EH (cell line): ENCODE measurements around the gene FAM171A1.

Experiments used
- DNase-seq: peaks from one replicate; pipeline ENCODE4 v3.0.0-alpha.2; 2015; ENCODE audit warnings: low read depth

FAM171A1 gene

DNA sequence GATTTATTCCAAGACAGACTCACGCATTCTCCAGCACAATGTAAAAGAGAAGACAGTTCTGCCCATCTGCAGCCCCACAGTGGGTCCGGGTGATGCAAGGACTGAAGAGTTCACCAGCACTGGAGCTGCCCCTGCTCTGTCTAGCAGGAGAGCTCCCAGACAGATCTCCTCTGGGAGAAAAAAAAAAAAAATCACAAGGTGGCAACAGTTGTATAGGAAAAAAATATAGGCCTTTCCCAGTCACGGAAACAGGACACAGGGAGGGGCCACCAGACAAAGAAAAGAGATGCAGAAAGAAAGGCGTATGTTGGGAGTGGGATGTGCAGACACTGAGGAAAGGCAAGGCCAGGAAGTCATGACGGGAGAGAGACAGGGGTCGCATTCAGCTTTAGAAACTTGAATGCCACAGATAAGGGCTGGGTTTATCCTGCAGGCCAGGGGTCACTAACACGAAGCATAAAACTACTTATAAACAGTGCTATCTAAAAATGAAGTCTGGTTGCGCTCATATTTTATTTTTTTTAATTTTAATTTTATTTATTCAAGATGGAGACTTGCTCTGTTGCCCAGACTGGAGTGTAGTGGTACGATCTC is 54.1 kb downstream of the FAM171A1 start:
- DNase-seq = no peak

DNA sequence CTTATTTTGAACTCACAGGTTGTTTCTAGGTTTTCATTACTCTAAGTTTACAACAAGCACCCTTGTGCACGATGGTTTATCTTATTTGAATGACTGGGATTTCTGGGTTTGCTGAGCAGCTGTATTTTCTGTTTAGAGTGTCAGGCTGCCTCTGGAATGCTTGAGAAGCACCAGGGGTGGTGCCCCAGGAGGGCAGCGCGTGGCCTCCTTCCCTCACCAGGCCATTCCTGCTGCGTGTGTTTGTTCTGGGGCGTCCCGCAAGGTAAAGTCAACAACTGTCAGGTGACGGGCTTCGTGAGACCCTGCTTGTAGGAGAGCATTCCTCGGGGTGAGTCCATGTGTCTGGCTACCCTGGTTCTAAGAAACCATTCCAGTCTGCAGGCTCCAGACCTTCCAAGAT is 54.9 kb downstream of the FAM171A1 start:
- no peak for DNase-seq

DNA sequence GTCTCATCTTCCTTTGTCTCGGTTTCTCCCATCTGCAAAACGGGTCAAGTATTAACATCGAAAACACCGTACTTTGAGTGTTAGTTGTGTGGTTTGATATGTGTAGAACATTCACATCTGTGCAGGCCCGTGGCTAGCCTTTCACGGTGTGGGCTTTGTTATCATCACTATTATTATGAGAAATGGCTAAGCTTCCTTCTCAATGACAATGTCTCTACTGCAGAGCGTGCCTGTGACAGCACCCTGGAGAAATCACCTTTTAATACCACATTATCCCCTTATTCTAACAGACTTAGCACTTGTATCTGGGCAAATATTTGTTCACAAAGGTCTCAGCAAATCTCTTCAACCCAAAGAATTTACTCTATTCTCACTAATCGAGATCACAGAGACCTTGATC is 55.8 kb downstream of the FAM171A1 start:
- no peak for DNase-seq

DNA sequence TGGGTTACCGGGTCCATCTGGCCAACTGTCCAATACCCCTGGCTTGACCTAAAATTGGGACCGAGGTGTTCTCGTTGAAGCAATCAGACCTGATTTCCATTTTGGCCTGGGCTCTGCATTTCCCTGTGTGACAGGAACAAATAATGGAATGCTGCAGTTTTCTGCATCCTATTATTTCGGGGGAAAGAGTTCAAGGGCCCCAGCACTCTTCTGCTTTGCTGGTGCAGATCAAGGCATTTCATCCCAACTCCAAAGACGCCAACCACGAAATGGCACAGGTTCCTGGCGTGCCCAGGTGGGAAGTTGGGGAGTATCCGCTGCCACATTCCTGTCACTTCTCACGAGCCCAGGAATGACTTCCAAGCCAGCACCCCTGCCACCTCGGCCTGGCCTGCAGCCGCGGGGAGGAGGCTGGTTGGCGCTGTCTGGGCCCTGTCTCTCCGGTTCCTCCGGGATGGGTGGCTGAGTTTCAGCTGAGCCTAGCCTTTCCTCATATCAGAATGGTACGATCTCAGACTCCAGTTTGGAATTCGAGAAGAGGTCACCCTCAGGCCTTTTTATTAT is 56.5 kb downstream of the FAM171A1 start:
- DNase-seq = no peak

DNA sequence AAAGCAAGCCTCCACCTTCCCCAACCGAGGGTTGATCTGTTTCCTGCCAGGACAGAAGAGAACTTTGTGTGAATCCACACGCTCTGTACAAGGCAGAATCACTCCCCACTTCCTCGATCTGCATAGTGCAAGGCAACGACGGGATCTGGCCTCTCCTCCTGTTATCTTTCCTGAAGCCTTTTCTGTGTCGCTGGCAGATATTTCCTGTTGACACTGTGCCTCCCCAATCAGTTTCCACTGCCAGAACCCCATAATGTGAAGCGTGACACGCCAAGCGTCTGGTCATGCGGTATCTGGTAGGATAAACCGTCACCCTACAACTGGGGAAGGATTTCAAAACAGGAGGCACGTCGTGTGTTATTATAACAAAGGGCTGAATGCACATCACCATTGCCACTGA is 57.2 kb downstream of the FAM171A1 start:
- DNase-seq = no peak

DNA sequence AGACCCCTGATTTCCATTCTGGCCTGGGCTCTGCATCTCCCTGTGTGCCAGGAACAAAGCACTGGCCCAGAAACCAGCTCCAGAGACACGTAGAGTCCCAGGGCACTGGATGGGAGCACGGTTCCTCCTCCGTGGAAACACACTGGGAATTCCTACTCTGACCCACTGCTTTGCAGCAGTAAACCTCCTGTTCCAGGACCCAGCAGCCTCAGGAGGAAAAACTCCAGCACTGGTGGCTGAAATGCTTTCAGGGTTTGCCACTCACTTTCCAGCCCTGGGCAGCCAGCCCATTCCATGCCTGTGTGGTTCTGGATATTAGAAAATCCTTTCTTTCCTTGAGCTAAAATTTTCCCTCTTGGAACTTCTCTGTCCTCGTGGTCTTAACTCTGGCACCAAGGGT is 58.0 kb downstream of the FAM171A1 start:
- no peak for DNase-seq

DNA sequence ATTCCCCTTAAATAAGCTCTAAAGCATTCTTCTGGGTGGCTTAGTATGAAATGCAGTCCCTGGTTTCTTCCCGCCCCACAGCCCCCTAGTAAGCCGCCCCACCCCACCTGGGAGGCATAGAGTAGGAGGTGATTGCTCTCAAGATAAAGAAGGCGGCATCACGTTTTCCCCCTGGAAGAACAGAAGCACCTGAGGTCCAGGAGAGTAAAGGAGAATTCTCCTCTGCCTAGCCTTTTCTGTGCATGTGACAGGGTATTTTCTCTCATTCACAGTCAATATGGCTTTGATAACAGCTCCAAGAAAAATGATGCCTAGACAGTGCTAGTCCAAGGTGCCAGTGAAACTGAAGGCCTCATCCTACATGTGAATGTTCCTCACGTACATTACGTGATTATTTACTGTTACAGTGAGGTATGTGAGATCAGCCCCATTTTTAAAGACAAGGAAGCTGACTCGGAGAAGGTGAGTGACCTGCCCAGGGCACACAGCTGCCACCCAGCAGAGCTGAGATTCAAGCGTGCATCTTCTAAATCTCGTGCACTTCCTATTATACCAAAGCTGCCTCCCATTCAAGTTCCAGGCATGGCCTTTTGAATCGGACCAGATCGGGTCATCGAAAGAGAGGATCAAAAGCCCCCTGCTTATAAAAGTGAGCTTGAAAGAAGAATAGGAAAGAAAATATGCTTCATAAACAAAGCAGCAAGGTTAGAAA is 59.4 kb downstream of the FAM171A1 start:
- no peak for DNase-seq

DNA sequence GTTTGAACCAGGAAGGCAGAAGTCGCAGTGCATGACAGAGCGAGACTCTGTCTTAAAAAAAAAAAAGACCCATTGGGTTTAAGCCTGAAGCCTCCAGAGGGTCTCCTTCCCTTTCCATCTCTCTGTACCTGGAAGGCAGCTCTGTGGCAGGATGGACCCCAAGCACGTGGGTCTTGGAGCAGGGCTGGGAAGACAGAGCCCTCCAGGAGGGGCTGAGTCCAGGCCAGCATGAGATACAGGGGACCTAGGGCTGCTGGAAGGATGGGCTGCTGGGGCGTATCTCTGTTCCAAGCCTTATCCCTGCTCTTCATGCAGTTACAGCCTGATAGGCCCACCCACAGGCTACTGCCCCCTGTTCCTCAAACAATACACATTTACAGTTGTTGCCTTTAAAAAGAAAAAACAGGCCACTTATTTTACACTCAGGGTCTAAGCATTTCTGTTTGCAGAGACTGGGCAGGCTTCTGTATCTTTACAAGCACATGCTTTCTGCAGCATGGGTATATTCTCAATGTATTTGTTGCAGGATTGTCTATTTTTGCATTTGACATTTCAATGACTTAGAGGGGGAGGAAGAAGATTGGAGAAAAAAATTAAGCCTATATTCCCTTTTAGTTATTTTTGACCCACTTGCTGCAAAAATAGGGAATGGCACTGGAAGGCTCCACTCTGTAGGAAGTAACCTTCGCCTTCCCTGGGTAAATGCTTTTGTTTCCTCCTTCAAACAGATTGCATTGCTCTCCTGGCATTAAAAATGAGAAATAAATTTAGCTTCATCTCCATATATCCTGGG is 60.1 kb downstream of the FAM171A1 start:
- no peak for DNase-seq

DNA sequence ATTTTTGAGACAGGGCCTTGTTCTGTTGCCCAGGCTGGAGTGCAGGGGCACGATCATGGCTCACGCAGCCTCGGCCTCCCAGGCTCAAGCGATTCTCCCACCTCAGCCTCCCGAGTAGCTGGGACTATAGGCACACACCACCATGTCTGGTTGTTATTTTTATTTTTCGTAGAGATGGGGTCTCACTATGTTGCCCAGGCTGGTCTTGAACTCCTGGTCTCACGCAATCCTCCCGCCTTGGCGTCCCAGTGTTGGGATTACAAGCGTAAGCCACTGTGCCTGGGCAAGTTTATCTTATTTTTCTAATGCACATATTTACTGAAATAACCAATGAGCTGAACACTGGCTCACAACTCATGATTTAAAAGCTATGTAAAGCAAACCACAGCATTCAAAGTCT is 61.9 kb downstream of the FAM171A1 start:
- no peak for DNase-seq

DNA sequence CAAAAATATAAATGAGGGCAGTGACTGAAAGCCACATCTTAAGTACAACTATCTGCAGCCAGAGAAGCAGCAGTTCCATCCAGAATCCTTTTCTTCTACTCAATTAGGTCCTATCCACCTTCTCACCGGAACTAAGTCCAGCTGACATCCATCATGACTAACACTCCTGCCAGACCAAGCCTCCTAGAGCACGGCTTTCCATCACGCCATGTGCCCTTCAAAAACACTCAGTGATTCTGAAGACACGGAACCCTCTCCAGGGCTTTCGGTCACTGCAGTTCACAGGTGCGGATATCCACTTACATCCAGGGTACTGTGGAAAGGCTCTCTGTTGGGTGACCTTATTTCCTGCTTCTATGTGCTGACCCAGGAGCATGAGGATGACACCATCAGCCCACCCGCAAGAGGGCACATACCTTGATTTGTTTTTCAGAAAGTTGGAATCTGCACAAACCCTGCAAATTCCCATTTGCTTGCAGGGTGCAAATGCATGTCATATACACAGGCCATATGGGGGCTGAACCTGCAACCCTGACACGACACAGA is 64.3 kb downstream of the FAM171A1 start:
- DNase-seq = no peak

DNA sequence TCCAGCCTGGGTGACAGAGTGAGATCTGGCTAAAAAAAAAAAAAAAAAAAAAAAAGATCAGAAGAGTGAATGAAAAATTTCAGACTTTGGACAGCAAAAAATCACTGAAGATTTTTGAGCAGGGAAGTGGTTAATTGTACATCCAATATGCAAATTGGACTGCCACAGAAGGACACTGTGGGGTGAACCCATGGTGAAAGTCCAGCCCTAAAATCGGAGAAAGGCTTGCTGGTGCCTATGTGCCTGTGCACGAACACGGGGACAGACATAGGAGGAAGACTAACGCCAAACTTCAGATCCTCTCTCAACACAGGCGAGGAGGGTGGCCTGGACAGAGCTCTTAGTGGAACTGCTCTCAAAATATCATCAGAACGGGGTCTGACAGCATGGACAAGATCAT is 65.5 kb downstream of the FAM171A1 start:
- DNase-seq = no peak

DNA sequence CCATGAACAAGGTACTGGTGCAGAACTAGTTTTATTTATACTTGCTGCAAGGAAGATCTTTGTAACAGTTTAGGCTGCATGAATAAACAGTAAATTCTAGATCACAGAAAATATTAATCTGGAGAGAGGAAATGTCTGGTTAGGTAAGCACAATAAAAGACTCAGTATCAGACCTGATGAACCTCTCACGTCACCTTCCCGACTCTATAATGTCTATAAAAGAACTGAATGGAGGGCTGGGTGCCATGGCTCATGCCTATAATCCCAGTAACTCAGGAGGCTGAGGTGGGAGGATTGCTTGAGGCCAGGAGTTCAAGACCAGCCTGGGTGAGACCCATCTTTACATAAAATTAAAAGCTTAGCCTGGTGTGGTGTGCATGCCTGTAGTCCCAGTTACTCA is 65.9 kb downstream of the FAM171A1 start:
- no peak for DNase-seq

DNA sequence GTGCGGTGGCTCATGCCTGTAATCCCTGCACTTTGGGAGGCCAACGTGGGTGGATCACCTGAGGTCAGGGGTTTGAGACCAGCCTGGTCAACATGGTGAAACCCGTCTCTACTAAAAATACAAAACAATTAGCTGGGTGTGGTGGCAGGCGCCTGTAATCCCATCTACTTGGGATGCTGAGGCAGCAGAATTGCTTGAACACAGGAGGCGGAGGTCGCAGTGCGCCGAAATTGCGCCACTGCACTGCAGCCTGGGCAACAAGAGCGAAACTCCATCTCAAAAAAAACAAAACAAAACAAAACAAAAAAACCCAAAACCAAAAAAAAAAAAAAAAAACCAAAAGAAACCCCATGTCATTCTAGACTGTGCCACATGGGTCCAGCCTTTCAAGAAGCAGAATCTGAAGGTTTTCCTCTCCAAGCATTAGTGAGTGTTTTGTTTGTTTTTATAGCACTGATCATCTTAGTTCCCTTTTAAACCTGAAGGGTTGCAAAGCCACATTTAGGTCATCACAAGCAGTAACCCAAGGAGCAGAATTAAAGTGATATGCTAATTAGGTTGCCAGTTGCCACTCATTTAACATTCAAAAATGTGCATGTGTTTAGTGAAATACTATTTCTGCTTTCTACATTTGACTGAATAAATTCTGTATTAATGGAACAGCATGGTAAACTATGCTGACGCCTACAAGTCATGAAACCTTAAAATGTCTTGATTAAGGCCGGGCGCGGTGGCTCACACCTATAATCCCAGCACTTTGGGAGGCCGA is 68.7 kb downstream of the FAM171A1 start:
- peak; percentile 10 for DNase-seq

DNA sequence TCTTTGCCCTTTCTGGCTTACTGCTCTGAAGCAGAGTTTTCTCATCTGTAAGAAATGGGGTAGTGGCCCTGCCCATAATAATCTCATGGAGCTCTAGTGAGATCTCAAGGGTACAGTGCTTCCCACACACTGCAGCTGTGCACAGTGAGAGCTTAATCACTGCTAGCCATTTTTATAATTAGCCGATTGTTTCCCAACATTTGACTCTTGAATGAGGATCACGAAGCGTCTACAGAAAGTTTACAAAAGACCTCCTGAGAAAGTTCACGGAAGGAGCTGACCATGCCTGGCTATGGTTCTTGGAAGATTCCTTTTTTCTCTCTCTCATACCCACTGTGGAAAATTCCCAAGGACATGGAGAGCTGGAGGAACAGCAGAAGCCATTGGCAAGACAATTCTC is 70.4 kb downstream of the FAM171A1 start:
- no peak for DNase-seq

DNA sequence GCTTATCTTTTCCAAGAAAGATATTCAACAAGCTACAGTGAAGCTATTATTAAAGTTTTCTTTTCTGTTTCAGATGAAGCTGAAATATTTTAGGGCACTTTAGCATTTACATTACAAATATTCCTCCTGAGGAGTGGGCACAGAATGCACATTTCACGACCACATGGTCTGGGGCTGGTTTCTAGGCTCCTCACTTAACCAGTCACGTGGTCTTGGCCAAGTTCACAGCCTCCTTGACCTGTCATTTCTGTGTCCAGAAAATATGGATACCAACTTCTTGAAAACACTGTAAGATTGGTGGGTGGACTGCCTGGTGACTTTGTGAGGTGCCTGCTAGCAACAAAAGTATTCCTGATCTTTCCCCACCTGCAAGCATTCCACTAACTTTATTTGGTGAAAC is 70.9 kb downstream of the FAM171A1 start:
- DNase-seq = no peak

DNA sequence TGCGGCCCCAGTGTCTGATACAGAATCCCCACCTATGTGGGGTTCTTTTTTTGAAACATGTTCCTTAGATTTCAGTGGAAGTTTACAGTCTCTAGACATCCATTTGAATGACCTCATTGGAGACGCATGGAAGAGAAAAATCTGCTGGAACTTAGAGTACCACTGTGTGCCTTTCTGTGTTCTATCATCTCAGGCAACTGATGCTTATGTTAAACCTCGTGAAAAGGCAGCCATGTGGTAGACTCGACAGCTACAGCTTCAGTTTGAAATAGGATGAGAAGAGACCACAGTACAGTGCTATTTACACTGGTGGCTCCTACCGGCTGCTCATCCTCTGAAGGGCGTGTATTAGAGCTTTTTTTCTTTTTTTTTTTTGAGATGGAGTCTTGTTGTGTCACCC is 74.4 kb downstream of the FAM171A1 start:
- DNase-seq = no peak

DNA sequence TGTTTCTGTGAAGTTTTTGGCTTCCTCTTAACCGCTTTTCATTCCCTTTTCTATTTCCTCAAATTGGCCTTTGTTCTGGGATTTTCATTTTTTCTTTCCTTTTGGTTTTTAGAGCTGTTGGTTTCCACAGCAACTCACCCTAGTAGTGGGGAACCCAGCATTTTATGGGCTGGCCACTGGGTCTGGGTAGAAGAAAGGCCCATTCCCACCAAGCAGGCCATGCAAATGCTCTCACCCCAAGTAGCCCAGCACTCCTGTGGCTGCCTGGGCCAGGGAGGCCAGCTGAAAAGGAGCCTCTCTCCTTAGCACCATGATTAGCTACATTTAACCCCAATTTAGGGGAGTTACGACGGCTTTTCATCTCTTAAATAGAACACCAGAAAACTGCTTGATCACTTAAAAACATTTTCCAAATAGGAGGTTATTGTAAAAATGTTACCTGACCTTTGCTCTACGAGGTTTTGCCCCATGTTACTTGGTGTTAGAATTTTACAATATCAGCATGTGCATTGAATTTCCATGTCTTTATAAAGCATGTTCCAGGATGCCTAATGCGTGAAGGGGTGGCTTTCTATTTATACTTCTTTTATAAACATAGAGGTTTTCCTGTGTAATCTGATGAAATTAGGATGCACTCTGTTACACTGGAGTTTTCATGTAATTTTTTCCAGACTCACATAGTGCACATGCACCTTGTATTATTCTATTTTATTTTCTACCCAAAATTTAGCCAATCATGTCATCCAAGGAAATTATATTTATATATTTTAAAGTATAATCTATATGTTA is 75.4 kb downstream of the FAM171A1 start:
- no peak for DNase-seq

DNA sequence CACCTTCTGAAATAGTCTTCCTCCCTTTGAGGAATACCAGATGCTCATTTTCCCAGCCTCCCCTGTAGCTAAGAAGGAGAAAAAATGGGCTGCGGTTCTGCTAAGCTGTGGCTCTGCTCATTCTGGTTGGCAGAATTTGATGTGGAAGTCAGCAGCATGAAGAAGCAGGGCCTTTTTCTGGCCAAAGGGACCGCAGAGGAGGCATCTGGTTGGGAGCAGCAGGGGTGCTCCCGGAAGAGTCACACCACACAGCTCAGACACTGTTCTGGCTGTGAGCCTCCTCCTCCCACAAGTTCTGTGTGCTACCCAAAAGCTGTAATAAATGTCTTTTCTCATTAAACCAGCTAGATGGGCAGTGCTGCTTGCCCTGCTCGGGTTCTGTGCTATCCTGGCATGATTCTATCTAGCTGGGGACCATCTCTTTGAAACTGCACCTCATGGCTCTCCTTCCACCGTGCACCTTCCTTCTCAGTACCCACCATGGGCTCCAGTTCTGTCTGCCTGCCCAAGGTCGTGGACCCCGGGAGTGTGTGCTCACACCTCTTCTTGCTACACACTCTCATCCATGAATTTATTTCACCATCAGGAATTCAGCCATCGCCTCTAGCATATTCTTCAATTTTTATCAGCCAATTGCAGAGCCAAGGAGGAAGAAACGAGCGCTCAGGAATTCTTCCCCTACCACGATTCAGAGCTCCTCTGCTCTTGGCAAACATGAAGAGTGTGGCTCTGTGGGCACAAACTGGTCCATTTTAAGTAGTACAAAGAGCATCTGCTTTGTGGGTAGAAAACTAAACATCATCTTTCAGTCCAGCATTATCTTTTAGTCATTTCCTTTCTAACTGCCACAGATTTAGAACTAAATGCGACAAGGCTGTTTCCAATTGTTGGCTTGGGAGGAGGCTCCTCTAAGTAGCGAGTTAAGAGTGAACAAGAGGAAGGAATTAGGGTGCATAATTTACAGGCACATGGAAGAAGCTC is 76.9 kb downstream of the FAM171A1 start:
- peak; percentile 73 for DNase-seq

DNA sequence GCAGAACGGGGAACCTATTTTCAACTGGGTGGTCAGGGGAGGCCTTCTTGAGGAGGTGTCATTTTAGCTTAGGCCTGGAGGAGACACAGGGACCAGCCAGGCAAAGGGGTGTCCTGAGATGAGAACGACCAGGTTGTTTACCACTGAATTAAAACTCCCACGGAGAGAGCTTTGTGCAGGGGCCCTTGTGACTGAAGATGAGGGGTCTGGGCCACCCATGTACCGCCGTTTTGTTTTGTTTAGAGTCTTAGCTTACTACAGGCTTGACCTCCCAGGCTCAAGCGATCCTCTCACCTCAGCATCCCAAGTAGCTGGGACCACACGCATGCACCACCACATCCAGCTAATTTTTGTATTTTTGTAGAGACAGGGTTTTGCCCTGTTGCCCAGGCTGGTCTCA is 80.4 kb downstream of the FAM171A1 start:
- DNase-seq = no peak

DNA sequence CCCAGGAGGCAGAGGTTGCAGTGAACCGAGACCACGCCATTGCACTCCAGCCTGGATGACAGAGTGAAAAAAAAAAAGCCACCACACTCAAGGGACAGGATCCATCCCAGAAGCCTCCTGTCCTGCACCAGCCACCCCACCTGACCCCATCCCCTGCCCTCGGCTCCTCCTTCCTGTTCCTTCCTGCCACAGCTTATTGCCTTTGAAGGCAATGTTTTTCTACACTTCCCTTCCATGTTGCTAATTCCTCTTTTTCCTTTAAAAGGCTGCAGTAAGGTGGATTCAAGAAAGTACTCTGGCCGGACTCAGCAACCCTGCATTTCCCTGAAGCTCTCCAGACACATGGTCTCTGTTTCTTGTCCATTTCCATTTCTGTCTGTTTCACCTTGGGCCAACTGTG is 80.9 kb downstream of the FAM171A1 start:
- no peak for DNase-seq
